ENCODE measurements around the gene IQCM. TPM values are rescaled to one million over a fixed set of nuclear protein-coding genes. Genes with fewer than 3 reads are reported as not detected.

The IQCM gene
- polyA plus RNA-seq, 2 of the 4 experiments (the other 2 are of a cell fraction), result 0.05 TPM; not detected in 1

DNA sequence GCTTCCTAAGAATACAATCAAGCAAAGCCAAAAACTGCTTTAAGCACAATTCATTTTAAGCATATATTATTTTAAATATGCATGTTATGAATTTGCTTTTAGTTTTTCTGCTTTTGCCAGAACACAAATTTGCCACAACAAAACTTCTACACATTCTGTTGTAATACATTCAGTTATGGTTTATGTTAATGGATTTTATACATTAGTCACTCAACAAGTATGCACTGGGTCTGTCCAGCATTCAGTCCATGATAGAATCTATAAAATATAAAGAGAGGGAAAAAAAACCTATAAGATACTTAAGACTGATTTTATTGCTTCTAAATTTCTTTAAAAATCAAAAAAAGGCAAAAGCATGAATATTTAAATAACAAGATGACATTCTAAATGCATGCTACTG is 22.2 kb downstream of the IQCM start (continued):
- TF ChIP-seq, protein P1, sequence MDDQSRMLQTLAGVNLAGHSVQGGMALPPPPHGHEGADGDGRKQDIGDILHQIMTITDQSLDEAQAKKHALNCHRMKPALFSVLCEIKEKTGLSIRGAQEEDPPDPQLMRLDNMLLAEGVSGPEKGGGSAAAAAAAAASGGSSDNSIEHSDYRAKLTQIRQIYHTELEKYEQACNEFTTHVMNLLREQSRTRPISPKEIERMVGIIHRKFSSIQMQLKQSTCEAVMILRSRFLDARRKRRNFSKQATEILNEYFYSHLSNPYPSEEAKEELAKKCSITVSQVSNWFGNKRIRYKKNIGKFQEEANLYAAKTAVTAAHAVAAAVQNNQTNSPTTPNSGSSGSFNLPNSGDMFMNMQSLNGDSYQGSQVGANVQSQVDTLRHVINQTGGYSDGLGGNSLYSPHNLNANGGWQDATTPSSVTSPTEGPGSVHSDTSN (IDR thresholded peaks at IDR 0.05), result no peak

DNA sequence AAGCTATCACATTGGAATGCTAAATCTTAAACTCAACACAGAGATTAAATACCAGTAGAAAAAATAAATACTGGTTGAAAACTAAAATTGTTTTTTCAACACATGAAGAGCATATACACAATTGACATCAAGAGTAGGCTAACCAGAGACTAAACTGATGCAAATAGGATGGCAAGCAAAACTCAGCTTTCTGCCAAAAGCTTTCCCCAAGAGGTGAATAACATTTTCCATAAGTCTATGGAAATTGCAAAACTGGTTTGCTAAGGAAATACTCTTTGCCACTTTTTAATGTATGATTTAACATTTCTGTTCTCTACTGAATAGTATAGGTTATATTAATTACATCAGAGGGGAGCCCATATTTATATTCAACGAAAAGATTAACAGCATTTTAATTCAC is 23.8 kb downstream of the IQCM start:
- H3K4me2 ChIP-seq, result no peak overlapping the region
- DNase-seq (ENCODE audit: low read depth in 1 of 2, low spot score in 1 of 2) (no peak), ATAC-seq (no peak), FAIRE-seq (no peak)
- no peak for TF ChIP-seq MYC (IDR thresholded peaks at IDR 0.05; ENCODE audit: borderline replicate concordance, low read length)
- TF ChIP-seq HOXA7 (CRISPR knock-in tag; IDR thresholded peaks at IDR 0.05), result no peak
- TF ChIP-seq RARB (CRISPR knock-in tag; IDR thresholded peaks at IDR 0.05), result no peak
- TF ChIP-seq, protein P2, sequence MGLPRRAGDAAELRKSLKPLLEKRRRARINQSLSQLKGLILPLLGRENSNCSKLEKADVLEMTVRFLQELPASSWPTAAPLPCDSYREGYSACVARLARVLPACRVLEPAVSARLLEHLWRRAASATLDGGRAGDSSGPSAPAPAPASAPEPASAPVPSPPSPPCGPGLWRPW (IDR thresholded peaks at IDR 0.05), result no peak
- TF ChIP-seq, protein P3, sequence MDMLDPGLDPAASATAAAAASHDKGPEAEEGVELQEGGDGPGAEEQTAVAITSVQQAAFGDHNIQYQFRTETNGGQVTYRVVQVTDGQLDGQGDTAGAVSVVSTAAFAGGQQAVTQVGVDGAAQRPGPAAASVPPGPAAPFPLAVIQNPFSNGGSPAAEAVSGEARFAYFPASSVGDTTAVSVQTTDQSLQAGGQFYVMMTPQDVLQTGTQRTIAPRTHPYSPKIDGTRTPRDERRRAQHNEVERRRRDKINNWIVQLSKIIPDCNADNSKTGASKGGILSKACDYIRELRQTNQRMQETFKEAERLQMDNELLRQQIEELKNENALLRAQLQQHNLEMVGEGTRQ (IDR thresholded peaks at IDR 0.05), result no peak
- no peak for TF ChIP-seq RAD21 (conservative IDR thresholded peaks at IDR 0.05 in 1 of 2, IDR thresholded peaks at IDR 0.05 in 1 of 2)
- TF ChIP-seq, protein P4, sequence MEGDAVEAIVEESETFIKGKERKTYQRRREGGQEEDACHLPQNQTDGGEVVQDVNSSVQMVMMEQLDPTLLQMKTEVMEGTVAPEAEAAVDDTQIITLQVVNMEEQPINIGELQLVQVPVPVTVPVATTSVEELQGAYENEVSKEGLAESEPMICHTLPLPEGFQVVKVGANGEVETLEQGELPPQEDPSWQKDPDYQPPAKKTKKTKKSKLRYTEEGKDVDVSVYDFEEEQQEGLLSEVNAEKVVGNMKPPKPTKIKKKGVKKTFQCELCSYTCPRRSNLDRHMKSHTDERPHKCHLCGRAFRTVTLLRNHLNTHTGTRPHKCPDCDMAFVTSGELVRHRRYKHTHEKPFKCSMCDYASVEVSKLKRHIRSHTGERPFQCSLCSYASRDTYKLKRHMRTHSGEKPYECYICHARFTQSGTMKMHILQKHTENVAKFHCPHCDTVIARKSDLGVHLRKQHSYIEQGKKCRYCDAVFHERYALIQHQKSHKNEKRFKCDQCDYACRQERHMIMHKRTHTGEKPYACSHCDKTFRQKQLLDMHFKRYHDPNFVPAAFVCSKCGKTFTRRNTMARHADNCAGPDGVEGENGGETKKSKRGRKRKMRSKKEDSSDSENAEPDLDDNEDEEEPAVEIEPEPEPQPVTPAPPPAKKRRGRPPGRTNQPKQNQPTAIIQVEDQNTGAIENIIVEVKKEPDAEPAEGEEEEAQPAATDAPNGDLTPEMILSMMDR (IDR thresholded peaks at IDR 0.05), result no peak
- no peak for TF ChIP-seq CHD4 (IDR thresholded peaks at IDR 0.05; ENCODE audit: borderline replicate concordance)
- TF ChIP-seq ZSCAN20 (CRISPR knock-in tag; IDR thresholded peaks at IDR 0.05), result no peak
- TF ChIP-seq KDM1A (IDR thresholded peaks at IDR 0.05; ENCODE audit: low read depth), result no peak
- TF ChIP-seq RFX5 (IDR thresholded peaks at IDR 0.05), result no peak
- TF ChIP-seq, protein P5, sequence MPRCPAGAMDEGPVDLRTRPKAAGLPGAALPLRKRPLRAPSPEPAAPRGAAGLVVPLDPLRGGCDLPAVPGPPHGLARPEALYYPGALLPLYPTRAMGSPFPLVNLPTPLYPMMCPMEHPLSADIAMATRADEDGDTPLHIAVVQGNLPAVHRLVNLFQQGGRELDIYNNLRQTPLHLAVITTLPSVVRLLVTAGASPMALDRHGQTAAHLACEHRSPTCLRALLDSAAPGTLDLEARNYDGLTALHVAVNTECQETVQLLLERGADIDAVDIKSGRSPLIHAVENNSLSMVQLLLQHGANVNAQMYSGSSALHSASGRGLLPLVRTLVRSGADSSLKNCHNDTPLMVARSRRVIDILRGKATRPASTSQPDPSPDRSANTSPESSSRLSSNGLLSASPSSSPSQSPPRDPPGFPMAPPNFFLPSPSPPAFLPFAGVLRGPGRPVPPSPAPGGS (IDR thresholded peaks at IDR 0.05), result no peak
- no peak for TF ChIP-seq HEYL (CRISPR knock-in tag; IDR thresholded peaks at IDR 0.05)
- no peak for TF ChIP-seq CBX2 (IDR thresholded peaks at IDR 0.05; ENCODE audit: borderline replicate concordance, low read depth)
- no peak for TF ChIP-seq CBX8 (IDR thresholded peaks at IDR 0.05)
- no peak for TF ChIP-seq BHLHE40 (IDR thresholded peaks at IDR 0.05; ENCODE audit: low read depth, low read length)
- TF ChIP-seq KDM5A (IDR thresholded peaks at IDR 0.05), result no peak
- TF ChIP-seq, protein P6, sequence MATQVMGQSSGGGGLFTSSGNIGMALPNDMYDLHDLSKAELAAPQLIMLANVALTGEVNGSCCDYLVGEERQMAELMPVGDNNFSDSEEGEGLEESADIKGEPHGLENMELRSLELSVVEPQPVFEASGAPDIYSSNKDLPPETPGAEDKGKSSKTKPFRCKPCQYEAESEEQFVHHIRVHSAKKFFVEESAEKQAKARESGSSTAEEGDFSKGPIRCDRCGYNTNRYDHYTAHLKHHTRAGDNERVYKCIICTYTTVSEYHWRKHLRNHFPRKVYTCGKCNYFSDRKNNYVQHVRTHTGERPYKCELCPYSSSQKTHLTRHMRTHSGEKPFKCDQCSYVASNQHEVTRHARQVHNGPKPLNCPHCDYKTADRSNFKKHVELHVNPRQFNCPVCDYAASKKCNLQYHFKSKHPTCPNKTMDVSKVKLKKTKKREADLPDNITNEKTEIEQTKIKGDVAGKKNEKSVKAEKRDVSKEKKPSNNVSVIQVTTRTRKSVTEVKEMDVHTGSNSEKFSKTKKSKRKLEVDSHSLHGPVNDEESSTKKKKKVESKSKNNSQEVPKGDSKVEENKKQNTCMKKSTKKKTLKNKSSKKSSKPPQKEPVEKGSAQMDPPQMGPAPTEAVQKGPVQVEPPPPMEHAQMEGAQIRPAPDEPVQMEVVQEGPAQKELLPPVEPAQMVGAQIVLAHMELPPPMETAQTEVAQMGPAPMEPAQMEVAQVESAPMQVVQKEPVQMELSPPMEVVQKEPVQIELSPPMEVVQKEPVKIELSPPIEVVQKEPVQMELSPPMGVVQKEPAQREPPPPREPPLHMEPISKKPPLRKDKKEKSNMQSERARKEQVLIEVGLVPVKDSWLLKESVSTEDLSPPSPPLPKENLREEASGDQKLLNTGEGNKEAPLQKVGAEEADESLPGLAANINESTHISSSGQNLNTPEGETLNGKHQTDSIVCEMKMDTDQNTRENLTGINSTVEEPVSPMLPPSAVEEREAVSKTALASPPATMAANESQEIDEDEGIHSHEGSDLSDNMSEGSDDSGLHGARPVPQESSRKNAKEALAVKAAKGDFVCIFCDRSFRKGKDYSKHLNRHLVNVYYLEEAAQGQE (IDR thresholded peaks at IDR 0.05), result no peak
- CTCF ChIA-PET, result no interaction called here
- H3K4me3 ChIP-seq, result no peak overlapping the region
- no peaks in the 10 kb centered on the region for H3K4me1 ChIP-seq
- H3K9me3 ChIP-seq, result no peaks in the 10 kb centered on the region
- H3K27ac ChIP-seq, result no peak overlapping the region
- POLR2A ChIA-PET, result no interaction called here
- WGBS (ENCODE audit: missing lambda C conversion rate), result 8% methylated on average over 1 of the region's 1 CpG

All from A549 (cell line).